Activated CD8-positive, alpha-beta T cell treated with anti-CD3 and anti-CD28 coated beads for 36 hours (primary cell): ENCODE data around the gene RPRML. TPM values are rescaled to one million over a fixed set of nuclear protein-coding genes. Genes with fewer than 3 reads are reported as not detected.
"Not testable (repeated sequence)": the region's sequence is repeated elsewhere in the genome, so short reads cannot be mapped to it uniquely, and the experiment has no call there.

Experiments
- ATAC-seq: fragments of 200-7000 bp; cut with Tn5 transposase; one replicate; pipeline ENCODE4 v1.10.0; 2021; ENCODE audit warnings: mild to moderate bottlenecking, moderate library complexity
- CTCF ChIA-PET: fragments of 350-600 bp; sonication (Branson Sonifier 250); formaldehyde crosslinking; loops from one replicate; lab custom pipeline; 2021; ENCODE audit warnings: antibody characterized with exemption; lab: Charles Lee
- POLR2A ChIA-PET: fragments of 350-600 bp; sonication (Branson Sonifier 250); formaldehyde crosslinking; loops from one replicate; lab custom pipeline; 2021; ENCODE audit warnings: antibody characterized with exemption; lab: Charles Lee
- DNase-seq: peaks from one replicate; pipeline ENCODE4 v3.0.0-alpha.2; 2020
- H3K27ac Mint-ChIP-seq: one replicate; pipeline ENCODE4 v1.8.0; 2021; ENCODE audit warnings: mild to moderate bottlenecking, mixed read lengths
- H3K27me3 Mint-ChIP-seq: one replicate; pipeline ENCODE4 v1.8.0; 2021; ENCODE audit warnings: mixed read lengths
- H3K36me3 Mint-ChIP-seq: one replicate; pipeline ENCODE4 v1.8.0; 2021; ENCODE audit warnings: low read depth, mixed read lengths
- H3K4me1 Mint-ChIP-seq: one replicate; pipeline ENCODE4 v1.8.0; 2021; ENCODE audit warnings: low read depth, mixed read lengths
- H3K4me3 Mint-ChIP-seq: one replicate; pipeline ENCODE4 v1.8.0; 2021; ENCODE audit warnings: mild to moderate bottlenecking, moderate library complexity, mixed read lengths
- H3K9me3 Mint-ChIP-seq: one replicate; pipeline ENCODE4 v1.8.0; 2021; ENCODE audit warnings: mixed read lengths
- CTCF ChIP-seq: fragments of 200-600 bp; IDR thresholded peaks from one replicate; pipeline ENCODE4 v1.8.0; 2022; ENCODE audit warnings: antibody characterized with exemption, mild to moderate bottlenecking
- intact Hi-C: fragments of 100-400 bp; cut with micrococcal nuclease; formaldehyde crosslinking; loops from one replicate; pipeline ENCODE4 v1.10.0; 2022
- total RNA-seq, 2 experiments: library from RNA; stranded (reverse); gene quantifications; one replicate each; pipeline ENCODE4 v1.2.3, GENCODE V29; 2021

Gene RPRML
- total RNA-seq, 2 experiments from 2014 or later = not detected

- Mint-ChIP-seq H3K27me3 (no peaks in the 10 kb centered on the region), H3K36me3 (no peaks in the 10 kb centered on the region), H3K9me3 (no peaks in the 10 kb centered on the region), H3K27ac (no peak overlapping the region), H3K4me3 (no peak overlapping the region), H3K4me1 (peaks cover 5% of the 10 kb centered on the region)
- DNase-seq (no peak), ATAC-seq (no peak)
- CTCF ChIA-PET = interaction anchor here (0.7 to 1.1 kb wide), 2 partner anchors 162 to 163 kb away, joined by 3 to 4 read pairs; no protein-coding TSS in a partner anchor
- POLR2A ChIA-PET = no interaction called here
- intact Hi-C loops = loop anchor here (5.0 kb wide), 2 partner anchors 63 to 158 kb away; no protein-coding TSS in a partner anchor
- TF ChIP-seq CTCF = no peak
These were observed 25.9 kb upstream of the RPRML start for GRCh38 chr17:47004906-47005305.

- intact Hi-C loops = loop anchor here (5.0 kb wide), 2 partner anchors 62 to 157 kb away; no protein-coding TSS in a partner anchor
- DNase-seq, H3K36me3 Mint-ChIP-seq, H3K4me1 Mint-ChIP-seq, ATAC-seq, H3K9me3 Mint-ChIP-seq, H3K27ac Mint-ChIP-seq, H3K27me3 Mint-ChIP-seq, CTCF ChIA-PET, POLR2A ChIA-PET, H3K4me3 Mint-ChIP-seq: not testable (repeated sequence)
These were observed 24.8 kb upstream of the RPRML start for GRCh38 chr17:47003864-47004263.

GRCh38 chr17:46995841-46996571 lies 17.0 kb upstream of the RPRML start:
- no peak overlapping the region for H3K4me3 Mint-ChIP-seq
- H3K27me3 Mint-ChIP-seq = no peaks in the 10 kb centered on the region
- H3K9me3 Mint-ChIP-seq = no peaks in the 10 kb centered on the region
- no peaks in the 10 kb centered on the region for H3K4me1 Mint-ChIP-seq
- ChIA-PET CTCF (no interaction called here), POLR2A (interaction anchor here (1.1 to 1.3 kb wide), 2 partner anchors 37 to 54 kb away, joined by 4 read pairs; no protein-coding TSS in a partner anchor)
- TF ChIP-seq CTCF = no peak
- DNase-seq (no peak), ATAC-seq (no peak)
- H3K36me3 Mint-ChIP-seq = no peaks in the 10 kb centered on the region
- intact Hi-C loops = no loop called here
- H3K27ac Mint-ChIP-seq = no peak overlapping the region

- intact Hi-C loops = no loop called here
- no peak for TF ChIP-seq CTCF
- Mint-ChIP-seq H3K4me3 (no peak overlapping the region), H3K27me3 (no peaks in the 10 kb centered on the region), H3K36me3 (no peaks in the 10 kb centered on the region), H3K9me3 (no peaks in the 10 kb centered on the region), H3K27ac (no peak overlapping the region), H3K4me1 (no peaks in the 10 kb centered on the region)
- ChIA-PET CTCF (no interaction called here), POLR2A (interaction anchor here (1.3 kb wide), 1 partner anchor 53 kb away, joined by 4 read pairs; no protein-coding TSS in a partner anchor)
- ATAC-seq (no peak), DNase-seq (no peak)
These were observed 15.9 kb upstream of the RPRML start for GRCh38 chr17:46994993-46995392.

GRCh38 chr17:46991617-46992016 lies 12.6 kb upstream of the RPRML start:
- Mint-ChIP-seq H3K36me3 (no peaks in the 10 kb centered on the region), H3K27ac (no peak overlapping the region), H3K4me3 (no peak overlapping the region), H3K9me3 (no peaks in the 10 kb centered on the region), H3K4me1 (no peaks in the 10 kb centered on the region), H3K27me3 (no peaks in the 10 kb centered on the region)
- POLR2A ChIA-PET = interaction anchor here (1.4 kb wide), 1 partner anchor 9 kb away, joined by 3 read pairs; no protein-coding TSS in a partner anchor
- DNase-seq (no peak), ATAC-seq (no peak)
- CTCF ChIA-PET = interaction anchor here (2.4 kb wide), 1 partner anchor 49 kb away, joined by 11 read pairs; no protein-coding TSS in a partner anchor
- no peak for TF ChIP-seq CTCF
- intact Hi-C loops = no loop called here
